K562 (cell line): ENCODE data around the gene CAMK1D.

Experiments used
- ELF1 ChIP-seq: fragments of 200-800 bp; sonication (Bioruptor generic); IDR thresholded peaks from 2 replicates; pipeline ENCODE4 v1.6.1; 2016; ENCODE audit warnings: missing genetic modification characterization, missing compliant biosample characterization
- JUN ChIP-seq, 2 experiments: sonication (generic) in 1 of 2; formaldehyde crosslinking in 1 of 2; IDR thresholded peaks; 2 replicates each; pipeline versions ENCODE4 v1.6.1 to v1.8.0; 2012 to 2022; ENCODE audit warnings: borderline replicate concordance in 2 of 2, mild to moderate bottlenecking in 2 of 2, improper control_type of control experiment in 1 of 2, low read depth in 1 of 2, low read length in 1 of 2, missing genetic modification reagents in 1 of 2
- SIN3A ChIP-seq, 2 experiments: fragments of 150-350 bp in 1 of 2; IDR thresholded peaks; 2 replicates each; pipeline ENCODE4 v1.6.1; 2011 to 2016; ENCODE audit warnings: borderline replicate concordance in 2 of 2, low read depth in 2 of 2, low read length in 2 of 2, mild to moderate bottlenecking in 2 of 2, moderate library complexity in 2 of 2; ENCODE audit not compliant: control insufficient read depth in 1 of 2
- SMARCC2 ChIP-seq: fragments of 450-650 bp; IDR thresholded peaks from 2 replicates; pipeline ENCODE4 v1.6.1; 2017; ENCODE audit warnings: antibody characterized with exemption, moderate library complexity, mild to moderate bottlenecking, low read depth
- U2AF1 ChIP-seq: fragments of 200-400 bp; formaldehyde crosslinking; optimal IDR thresholded peaks from 2 replicates; pipeline ENCODE3; 2017; ENCODE audit warnings: mild to moderate bottlenecking, low read depth, low read length, moderate library complexity
- ZNF23 ChIP-seq: fragments of 250-450 bp; sonication (Bioruptor Pico); IDR thresholded peaks from 2 replicates; pipeline ENCODE4 v1.4.0; 2020; ENCODE audit warnings: mild to moderate bottlenecking
- TF ChIP-seq, protein P1 (sequence below), 3 experiments: IDR thresholded peaks in 2 of 3; conservative IDR thresholded peaks in 1 of 3; 2 replicates each; pipeline ENCODE4 v1.5.1; 2011 to 2012; ENCODE audit warnings: low read length in 3 of 3, mild to moderate bottlenecking in 3 of 3, control low read depth in 2 of 3, improper control_type of control experiment in 1 of 3, inconsistent platforms in 1 of 3, low read depth in 1 of 3, mixed read lengths in 1 of 3, moderate library complexity in 1 of 3; ENCODE audit not compliant: insufficient read depth in 2 of 3
- TF ChIP-seq, protein P2 (sequence below): sonication (generic); formaldehyde crosslinking; IDR thresholded peaks from 2 replicates; pipeline ENCODE4 v1.9.0; 2022; ENCODE audit warnings: mild to moderate bottlenecking, missing genetic modification reagents
- TF ChIP-seq, protein P3 (sequence below), 2 experiments: fragments of 450-650 bp; formaldehyde crosslinking in 1 of 2; IDR thresholded peaks; 2 replicates each; pipeline versions ENCODE4 v1.4.0 to v1.6.1; 2014 to 2020; ENCODE audit warnings: mild to moderate bottlenecking in 2 of 2, borderline replicate concordance in 1 of 2, low read depth in 1 of 2
- TF ChIP-seq, protein P4 (sequence below), 2 experiments: fragments of 450-650 bp; conservative IDR thresholded peaks; 2 replicates each; pipeline ENCODE4 v1.6.1; 2017; ENCODE audit warnings: mild to moderate bottlenecking in 2 of 2, moderate library complexity in 2 of 2
- TF ChIP-seq, protein P5 (sequence below): fragments of 250-450 bp; sonication (Bioruptor Pico); IDR thresholded peaks from 2 replicates; pipeline ENCODE4 v1.9.0; 2021; ENCODE audit warnings: mild to moderate bottlenecking

DNA sequence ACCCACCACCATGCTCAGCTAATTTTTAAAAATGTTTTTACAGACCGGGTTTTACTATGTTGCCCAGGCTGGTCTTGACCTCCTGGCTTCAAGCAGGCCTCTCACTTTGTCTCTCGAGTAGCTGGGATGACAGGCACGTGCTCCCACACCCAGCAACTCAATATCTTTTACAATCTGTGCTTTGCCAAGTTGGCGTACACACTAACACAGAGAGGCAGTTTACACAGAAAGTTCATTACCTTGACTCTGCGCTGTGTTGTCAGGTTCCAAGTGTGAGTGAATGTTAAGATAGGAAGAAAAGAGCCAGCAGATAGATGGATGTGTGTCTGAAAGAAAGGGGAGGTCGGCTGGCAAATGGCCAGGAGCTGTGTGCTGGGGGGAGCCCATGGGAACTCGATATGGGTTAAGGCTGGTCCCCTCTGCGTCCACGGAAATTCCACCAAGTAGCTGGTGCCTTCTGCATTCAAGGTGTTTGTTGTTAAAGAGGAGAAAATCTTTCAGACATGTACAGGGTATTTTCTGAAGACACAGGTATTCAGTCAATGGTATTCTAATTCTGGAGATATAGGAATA, 299.8 kb downstream of the CAMK1D start:
- no peak for TF ChIP-seq ZNF23 (CRISPR knock-in tag)
- TF ChIP-seq, protein P1, sequence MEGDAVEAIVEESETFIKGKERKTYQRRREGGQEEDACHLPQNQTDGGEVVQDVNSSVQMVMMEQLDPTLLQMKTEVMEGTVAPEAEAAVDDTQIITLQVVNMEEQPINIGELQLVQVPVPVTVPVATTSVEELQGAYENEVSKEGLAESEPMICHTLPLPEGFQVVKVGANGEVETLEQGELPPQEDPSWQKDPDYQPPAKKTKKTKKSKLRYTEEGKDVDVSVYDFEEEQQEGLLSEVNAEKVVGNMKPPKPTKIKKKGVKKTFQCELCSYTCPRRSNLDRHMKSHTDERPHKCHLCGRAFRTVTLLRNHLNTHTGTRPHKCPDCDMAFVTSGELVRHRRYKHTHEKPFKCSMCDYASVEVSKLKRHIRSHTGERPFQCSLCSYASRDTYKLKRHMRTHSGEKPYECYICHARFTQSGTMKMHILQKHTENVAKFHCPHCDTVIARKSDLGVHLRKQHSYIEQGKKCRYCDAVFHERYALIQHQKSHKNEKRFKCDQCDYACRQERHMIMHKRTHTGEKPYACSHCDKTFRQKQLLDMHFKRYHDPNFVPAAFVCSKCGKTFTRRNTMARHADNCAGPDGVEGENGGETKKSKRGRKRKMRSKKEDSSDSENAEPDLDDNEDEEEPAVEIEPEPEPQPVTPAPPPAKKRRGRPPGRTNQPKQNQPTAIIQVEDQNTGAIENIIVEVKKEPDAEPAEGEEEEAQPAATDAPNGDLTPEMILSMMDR (IDR thresholded peaks at IDR 0.05 in 2 of 3, conservative IDR thresholded peaks at IDR 0.05 in 1 of 3; ENCODE audit: insufficient read depth in 2 of 3, low read depth in 1 of 3, low read length in 3 of 3), result no peak
- no peak for TF ChIP-seq SMARCC2
- TF ChIP-seq, protein P2, sequence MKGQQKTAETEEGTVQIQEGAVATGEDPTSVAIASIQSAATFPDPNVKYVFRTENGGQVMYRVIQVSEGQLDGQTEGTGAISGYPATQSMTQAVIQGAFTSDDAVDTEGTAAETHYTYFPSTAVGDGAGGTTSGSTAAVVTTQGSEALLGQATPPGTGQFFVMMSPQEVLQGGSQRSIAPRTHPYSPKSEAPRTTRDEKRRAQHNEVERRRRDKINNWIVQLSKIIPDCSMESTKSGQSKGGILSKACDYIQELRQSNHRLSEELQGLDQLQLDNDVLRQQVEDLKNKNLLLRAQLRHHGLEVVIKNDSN (CRISPR knock-in tag), result no peak
- TF ChIP-seq, protein P3, sequence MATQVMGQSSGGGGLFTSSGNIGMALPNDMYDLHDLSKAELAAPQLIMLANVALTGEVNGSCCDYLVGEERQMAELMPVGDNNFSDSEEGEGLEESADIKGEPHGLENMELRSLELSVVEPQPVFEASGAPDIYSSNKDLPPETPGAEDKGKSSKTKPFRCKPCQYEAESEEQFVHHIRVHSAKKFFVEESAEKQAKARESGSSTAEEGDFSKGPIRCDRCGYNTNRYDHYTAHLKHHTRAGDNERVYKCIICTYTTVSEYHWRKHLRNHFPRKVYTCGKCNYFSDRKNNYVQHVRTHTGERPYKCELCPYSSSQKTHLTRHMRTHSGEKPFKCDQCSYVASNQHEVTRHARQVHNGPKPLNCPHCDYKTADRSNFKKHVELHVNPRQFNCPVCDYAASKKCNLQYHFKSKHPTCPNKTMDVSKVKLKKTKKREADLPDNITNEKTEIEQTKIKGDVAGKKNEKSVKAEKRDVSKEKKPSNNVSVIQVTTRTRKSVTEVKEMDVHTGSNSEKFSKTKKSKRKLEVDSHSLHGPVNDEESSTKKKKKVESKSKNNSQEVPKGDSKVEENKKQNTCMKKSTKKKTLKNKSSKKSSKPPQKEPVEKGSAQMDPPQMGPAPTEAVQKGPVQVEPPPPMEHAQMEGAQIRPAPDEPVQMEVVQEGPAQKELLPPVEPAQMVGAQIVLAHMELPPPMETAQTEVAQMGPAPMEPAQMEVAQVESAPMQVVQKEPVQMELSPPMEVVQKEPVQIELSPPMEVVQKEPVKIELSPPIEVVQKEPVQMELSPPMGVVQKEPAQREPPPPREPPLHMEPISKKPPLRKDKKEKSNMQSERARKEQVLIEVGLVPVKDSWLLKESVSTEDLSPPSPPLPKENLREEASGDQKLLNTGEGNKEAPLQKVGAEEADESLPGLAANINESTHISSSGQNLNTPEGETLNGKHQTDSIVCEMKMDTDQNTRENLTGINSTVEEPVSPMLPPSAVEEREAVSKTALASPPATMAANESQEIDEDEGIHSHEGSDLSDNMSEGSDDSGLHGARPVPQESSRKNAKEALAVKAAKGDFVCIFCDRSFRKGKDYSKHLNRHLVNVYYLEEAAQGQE (IDR thresholded peaks at IDR 0.05; ENCODE audit: borderline replicate concordance), result no peak
- TF ChIP-seq, protein P3 (CRISPR knock-in tag; IDR thresholded peaks at IDR 0.05; ENCODE audit: low read depth), result no peak
- TF ChIP-seq JUN (IDR thresholded peaks at IDR 0.05; ENCODE audit: borderline replicate concordance, low read depth, low read length), result no peak
- TF ChIP-seq JUN (CRISPR knock-in tag; IDR thresholded peaks at IDR 0.05; ENCODE audit: borderline replicate concordance), result no peak
- TF ChIP-seq, protein P4, sequence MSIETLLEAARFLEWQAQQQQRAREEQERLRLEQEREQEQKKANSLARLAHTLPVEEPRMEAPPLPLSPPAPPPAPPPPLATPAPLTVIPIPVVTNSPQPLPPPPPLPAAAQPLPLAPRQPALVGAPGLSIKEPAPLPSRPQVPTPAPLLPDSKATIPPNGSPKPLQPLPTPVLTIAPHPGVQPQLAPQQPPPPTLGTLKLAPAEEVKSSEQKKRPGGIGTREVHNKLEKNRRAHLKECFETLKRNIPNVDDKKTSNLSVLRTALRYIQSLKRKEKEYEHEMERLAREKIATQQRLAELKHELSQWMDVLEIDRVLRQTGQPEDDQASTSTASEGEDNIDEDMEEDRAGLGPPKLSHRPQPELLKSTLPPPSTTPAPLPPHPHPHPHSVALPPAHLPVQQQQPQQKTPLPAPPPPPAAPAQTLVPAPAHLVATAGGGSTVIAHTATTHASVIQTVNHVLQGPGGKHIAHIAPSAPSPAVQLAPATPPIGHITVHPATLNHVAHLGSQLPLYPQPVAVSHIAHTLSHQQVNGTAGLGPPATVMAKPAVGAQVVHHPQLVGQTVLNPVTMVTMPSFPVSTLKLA (conservative IDR thresholded peaks at IDR 0.05), result no peak
- TF ChIP-seq SIN3A (IDR thresholded peaks at IDR 0.05; ENCODE audit: borderline replicate concordance in 2 of 2, control insufficient read depth in 1 of 2, low read depth in 2 of 2, low read length in 2 of 2), result no peak
- no peak for TF ChIP-seq U2AF1
- TF ChIP-seq, protein P5, sequence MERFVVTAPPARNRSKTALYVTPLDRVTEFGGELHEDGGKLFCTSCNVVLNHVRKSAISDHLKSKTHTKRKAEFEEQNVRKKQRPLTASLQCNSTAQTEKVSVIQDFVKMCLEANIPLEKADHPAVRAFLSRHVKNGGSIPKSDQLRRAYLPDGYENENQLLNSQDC (CRISPR knock-in tag), result no peak
- TF ChIP-seq ELF1, result no peak
